ENCODE measurements around the gene TMEM184A.

The TMEM184A gene

GRCh38 chr7:1567896-1568510, 12.0 kb upstream of the TMEM184A start:
- in situ Hi-C loops (cut with MboI; ENCODE audit: low sequenced_read_pairs, unreplicated experiment) = no loop called here
- DNase-seq (ENCODE audit: low spot score) = no peak
- TF ChIP-seq, protein P1, sequence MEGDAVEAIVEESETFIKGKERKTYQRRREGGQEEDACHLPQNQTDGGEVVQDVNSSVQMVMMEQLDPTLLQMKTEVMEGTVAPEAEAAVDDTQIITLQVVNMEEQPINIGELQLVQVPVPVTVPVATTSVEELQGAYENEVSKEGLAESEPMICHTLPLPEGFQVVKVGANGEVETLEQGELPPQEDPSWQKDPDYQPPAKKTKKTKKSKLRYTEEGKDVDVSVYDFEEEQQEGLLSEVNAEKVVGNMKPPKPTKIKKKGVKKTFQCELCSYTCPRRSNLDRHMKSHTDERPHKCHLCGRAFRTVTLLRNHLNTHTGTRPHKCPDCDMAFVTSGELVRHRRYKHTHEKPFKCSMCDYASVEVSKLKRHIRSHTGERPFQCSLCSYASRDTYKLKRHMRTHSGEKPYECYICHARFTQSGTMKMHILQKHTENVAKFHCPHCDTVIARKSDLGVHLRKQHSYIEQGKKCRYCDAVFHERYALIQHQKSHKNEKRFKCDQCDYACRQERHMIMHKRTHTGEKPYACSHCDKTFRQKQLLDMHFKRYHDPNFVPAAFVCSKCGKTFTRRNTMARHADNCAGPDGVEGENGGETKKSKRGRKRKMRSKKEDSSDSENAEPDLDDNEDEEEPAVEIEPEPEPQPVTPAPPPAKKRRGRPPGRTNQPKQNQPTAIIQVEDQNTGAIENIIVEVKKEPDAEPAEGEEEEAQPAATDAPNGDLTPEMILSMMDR (IDR thresholded peaks at IDR 0.05; ENCODE audit: borderline replicate concordance, control extremely low read depth, extremely low read depth, insufficient read depth, missing control alignments) = no peak

DNA sequence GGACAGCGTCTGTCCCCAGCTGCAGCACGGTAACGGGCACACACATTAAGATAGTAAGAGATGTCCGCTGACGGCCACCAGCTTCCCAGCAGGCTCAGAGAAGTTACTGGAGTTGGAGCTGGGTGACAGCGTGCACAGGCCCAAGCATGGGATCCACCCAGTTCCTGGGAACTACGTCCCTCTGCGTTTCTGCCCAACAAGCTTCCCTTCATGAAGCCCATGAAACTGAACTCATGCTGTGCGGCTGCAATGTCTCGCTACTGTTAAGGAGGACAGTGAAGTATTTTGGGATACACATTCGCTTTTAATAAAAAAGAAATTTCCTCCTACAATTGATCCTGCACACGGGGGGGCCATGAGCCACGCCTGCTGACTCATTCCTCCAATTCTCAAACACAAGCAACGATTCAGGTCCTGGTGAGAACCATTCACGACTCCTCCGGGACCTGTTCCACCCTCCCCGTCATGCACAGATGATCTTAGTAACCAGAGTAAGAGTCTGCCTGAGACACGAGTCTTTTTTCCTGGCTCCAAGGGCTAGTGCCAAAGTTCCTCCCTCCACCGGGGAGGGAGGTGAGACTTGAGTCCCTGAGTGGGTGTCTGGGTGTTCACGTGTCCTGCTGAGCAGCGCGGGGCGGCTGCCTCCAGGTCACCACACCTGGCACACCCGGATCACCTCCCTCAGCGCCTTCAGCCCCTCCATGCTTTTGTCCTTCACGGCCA, 11.2 kb upstream of the TMEM184A start:
- DNase-seq (ENCODE audit: low spot score) = no peak
- TF ChIP-seq, protein P1 (IDR thresholded peaks at IDR 0.05; ENCODE audit: borderline replicate concordance, control extremely low read depth, extremely low read depth, insufficient read depth, missing control alignments) = no peak
- in situ Hi-C loops (cut with MboI; ENCODE audit: low sequenced_read_pairs, unreplicated experiment) = no loop called here

- DNase-seq (ENCODE audit: low spot score) = no peak
- TF ChIP-seq, protein P1 (IDR thresholded peaks at IDR 0.05; ENCODE audit: borderline replicate concordance, control extremely low read depth, extremely low read depth, insufficient read depth, missing control alignments) = no peak
- in situ Hi-C loops (cut with MboI; ENCODE audit: low sequenced_read_pairs, unreplicated experiment) = no loop called here
Measured at GRCh38 chr7:1566687-1567048, 10.7 kb upstream of the TMEM184A start.

GRCh38 chr7:1564603-1565022, 8.6 kb upstream of the TMEM184A start:
- TF ChIP-seq, protein P1 (IDR thresholded peaks at IDR 0.05; ENCODE audit: borderline replicate concordance, control extremely low read depth, extremely low read depth, insufficient read depth, missing control alignments) = no peak
- in situ Hi-C loops (cut with MboI; ENCODE audit: low sequenced_read_pairs, unreplicated experiment) = no loop called here
- no peak for DNase-seq (ENCODE audit: low spot score)

DNA sequence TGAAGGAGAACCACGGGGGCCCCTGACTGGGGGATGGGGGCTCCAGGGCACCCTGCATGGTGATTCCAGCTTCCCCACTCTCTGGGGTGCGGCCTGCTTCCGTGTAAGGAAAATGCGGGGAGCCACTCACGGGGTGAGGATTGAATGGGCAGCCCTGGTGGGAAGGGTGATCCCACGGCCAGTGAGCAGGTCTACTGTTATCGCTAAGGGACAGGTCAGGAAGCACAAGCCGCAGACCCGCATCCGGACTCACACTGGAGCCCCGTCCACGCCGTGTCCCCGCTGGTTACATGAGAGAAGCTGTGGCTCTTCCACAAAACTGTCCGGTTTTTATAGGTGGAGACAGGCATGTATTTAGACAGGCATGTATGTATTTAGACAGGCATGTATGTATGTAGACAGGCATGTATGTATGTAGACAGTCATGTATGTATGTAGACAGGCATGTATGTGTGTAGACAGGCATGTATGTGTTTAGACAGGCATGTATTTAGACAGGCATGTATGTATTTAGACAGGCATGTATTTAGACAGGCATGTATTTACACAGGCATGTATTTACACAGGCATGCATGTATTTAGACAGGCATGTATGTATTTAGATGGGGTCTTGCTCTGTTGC, 8.1 kb upstream of the TMEM184A start:
- no peak for DNase-seq (ENCODE audit: low spot score)
- in situ Hi-C loops (cut with MboI; ENCODE audit: low sequenced_read_pairs, unreplicated experiment) = no loop called here
- TF ChIP-seq, protein P1 (IDR thresholded peaks at IDR 0.05; ENCODE audit: borderline replicate concordance, control extremely low read depth, extremely low read depth, insufficient read depth, missing control alignments) = no peak

DNA sequence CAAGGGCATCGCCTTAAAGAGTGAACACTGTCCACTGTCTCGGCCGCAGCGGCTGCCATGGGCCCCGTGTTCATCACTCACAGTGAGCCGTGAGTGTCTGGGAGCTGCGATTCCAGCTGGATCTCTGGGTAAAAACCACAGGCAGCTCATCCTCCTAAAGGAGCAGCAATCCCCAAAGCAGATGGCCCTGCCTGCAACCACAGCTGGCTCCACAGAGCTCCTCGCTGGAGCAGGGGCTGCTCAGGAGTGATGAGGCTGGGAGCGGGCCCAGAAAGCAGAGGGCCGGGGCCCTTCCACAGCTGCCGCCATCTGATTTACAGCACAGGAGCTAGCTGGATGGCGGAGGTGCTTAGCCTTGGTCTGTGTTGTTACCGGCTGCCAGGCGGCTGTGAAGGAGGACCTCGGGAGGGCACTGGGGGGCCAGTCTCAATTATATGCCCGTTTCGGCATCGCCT, 6.6 kb upstream of the TMEM184A start:
- DNase-seq (ENCODE audit: low spot score) = no peak
- TF ChIP-seq, protein P1 (IDR thresholded peaks at IDR 0.05; ENCODE audit: borderline replicate concordance, control extremely low read depth, extremely low read depth, insufficient read depth, missing control alignments) = no peak
- in situ Hi-C loops (cut with MboI; ENCODE audit: low sequenced_read_pairs, unreplicated experiment) = no loop called here

Measured in GM13976 (cell line).